NCI-H146 (cell line): ENCODE data around the gene ERO1B.

Source experiments
- DNase-seq: peaks from one replicate; lab custom pipeline; 2025; lab: John Stamatoyannopoulos, UW

Gene ERO1B

DNA sequence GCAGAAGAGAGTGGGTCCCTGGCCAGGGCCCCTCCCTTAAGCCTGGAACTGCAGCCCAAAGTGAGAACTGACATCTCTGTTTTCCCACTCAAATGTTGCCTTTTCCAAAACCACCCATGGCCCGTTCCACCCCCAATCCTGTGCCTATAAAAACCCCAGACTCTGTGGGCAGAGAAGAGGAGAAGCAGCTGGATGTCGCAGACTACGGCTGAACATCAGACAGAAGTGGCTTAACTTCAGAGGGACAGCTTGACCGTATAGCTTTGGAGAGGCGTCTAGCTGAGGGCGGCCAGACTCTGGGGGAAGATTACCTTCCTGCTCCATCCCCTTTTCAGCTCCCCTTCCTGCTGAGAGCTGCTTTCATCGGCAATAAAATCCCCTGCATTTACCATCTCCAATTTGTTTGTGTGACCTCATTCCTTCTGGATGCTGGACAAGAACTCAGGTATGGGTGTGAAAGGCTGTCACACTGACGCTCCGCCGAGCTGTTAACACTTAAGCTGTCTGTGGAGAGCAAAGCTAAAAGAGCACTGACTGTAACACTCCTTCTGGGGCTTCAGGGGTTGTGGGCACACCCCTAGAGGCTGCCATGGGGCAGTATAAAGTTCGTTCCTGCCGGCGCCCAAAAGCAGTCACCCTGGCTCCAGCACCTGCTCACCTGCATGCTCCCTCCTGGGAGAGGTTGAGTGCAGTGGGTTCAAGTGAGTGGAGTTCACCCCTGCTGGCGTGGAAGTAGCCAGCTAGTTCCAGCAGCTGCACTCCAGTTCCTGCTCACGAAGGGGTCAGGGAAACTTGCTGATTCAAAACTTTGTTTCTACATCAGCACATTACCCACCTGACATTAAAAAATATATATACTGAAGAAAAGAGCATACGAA, 19.6 kb upstream of the ERO1B start:
- DNase-seq, result no peak

DNA sequence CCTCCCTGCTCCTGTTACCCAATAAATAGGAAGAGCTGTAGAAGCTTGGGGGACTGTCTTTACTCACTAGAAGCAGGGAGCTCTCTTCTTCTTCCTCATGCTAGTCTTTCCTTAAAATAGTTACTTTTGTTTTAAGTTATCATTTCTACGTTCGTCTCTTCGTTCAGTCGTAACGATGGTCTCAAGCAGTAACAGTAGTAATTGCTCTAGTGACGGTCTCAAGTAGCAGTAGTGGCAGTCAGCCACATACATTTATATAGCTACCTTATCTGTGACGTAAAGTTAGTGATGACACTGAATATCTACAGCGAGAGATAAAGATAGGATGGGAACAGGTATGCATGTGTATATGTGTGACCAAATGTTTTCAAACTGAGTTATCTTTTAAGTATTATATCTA, 15.4 kb upstream of the ERO1B start:
- DNase-seq, result no peak

DNA sequence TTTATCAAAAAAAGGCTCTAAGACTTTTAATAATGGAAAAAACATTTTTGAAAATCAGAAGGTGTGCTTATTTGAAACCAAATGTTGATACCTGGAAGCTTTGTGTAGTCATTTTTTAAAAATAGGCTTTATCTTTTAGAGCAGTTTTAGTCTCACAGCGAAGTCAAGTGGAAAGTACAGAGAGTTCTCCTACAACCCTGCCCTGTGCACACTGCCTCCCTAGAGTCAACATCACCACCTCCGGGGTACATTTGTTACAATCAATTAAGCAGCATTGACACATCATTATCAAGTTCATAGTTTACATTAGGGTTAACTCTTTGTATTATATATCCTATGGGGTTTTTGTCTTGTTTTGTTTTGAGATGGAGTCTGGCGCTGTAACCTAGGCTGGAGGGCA, 10.7 kb upstream of the ERO1B start:
- DNase-seq, result peak; percentile 79

DNA sequence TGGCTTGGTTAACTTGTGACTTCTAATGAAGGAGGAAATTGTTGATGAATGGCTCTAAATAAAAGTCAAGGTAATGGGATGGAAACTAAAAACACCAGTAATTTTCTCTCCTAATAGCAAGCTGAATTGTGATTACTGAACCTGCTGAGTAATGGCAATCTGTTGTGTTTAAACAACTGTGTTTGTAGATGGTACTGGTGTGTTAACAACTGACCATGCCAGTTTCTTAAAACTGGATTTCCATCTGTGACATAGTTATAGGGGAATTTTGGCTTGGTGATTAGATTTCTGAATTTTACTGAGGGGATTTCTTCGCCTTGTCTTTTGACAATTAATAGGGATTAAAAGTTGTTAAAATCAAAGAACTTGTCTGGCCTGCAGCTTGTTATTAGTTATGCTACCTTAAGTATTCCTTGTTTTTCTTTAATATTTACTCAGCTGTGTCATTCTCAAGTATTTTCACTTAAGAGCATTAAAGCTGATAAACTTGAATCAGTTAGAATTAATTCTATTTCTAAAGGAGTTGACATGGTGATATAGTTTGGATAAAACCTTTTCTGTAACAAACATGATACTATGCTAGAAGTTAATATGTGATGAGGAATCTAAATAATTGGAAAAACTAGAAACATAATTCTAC, 7.9 kb upstream of the ERO1B start:
- DNase-seq, result peak; percentile 67

DNA sequence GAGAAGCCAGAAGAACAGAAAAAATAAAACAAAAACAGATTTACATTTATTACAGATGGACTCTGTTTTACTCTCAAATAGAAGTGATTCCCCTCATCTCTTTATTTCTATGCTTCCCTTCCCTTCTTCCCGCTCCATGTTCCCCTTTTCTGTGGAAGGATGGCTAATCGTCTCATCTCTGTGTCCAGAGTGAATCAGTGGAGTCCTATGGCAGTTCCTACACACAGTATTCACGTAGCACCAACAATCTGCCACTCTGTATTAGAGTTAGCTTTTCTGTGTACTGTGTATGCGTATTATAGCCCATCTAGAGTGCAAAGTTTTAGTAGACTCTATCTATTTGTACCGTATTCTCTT, 6.8 kb upstream of the ERO1B start:
- no peak for DNase-seq

DNA sequence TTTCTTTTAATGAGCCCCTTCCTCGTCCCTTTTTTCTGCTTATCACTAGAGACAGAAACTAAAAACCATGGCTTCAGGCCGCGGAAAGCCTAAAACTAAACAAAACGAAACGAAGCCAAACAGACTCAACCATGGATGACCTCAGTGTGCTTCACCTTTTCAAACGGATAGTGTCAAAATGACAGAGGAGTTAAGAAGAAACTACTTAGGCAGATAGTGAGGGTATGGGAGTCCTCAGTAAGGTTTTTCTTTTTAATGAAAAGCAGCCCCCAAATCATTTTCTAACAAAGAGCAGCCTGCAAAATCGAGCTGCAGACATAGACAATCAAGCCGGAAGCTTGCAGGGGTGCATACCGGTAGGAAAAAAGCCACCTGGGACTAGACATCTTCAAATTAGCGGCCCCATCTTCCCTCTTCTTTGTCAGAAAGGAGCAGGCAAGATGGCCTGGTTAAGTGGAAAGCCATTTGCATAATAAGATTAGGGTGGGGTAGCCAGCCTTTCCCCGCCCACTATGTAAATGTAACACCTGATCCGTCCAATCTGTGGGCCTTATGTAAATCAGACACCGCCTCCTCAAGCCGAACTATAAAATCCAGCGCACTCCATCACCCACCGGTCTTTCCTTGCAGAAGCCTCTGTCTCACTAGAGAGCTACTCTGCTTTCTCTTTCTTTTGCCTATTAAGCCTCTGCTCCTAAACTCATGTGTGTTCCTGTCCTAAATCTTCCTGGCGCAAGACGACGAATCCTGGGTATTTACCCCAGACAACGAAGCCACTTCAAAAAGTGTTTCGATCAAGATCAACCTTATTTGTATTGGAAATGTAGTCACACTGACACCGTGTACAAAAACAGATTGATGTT, 6.2 kb upstream of the ERO1B start:
- peak; percentile 87 for DNase-seq

DNA sequence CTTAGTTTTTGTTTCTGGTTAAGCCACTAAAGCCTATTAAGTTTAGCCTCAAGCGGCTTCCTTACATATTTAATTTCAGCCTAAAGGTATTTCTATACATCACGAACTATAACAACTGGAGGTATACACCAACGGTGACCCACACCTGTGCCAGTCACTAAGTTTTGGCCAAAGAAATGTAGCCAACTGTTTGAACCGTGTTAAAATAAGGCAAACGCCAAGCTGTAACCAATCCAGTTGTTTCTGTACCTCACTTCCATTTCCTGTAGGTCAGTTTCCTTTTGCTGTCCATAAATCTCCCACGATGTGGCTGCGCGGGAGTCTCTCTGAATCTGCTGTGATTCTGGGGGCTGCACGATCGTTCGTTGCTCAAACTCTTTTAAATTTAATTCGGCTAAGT, 5.6 kb upstream of the ERO1B start:
- DNase-seq, result no peak

DNA sequence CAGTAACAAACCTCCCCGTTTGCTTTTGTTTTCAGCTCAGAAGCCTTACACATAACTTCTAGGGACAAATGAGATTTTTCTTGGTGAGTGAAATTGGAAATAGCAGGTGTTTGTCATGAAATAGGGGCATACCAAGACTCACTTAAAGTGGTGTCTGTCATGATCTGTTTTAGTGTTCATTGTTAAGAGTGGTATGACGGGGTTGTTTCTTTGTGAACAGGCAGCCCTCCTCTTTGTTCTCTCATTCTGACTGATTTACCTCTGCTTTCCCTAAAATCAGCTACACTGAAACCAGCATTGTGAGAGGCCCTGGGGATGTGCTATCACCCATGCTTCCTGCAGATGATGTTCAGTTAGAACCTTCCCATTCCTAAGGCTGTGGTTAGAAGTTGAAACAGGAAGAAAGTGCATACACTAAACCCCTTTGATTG, 2.5 kb upstream of the ERO1B start:
- DNase-seq, result no peak

DNA sequence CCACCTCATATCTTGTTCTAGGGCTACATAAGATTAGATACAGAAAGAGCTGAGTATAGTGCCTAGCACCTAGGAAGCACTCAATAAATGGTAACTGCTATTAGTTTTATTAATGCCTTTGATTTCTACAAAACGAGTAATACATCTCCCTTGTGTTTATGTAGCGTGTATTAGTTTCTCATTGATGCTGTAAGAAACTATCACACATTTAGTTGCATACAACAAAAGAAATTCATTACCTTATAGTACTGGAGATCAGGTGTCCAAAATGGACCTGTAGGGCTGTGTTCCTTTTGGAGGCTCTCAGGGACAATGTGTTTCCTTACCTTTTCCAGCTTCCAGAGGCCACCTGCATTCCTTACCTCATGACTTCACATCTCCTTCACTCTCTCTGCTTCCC, 961 bp upstream of the ERO1B start:
- no peak for DNase-seq

DNA sequence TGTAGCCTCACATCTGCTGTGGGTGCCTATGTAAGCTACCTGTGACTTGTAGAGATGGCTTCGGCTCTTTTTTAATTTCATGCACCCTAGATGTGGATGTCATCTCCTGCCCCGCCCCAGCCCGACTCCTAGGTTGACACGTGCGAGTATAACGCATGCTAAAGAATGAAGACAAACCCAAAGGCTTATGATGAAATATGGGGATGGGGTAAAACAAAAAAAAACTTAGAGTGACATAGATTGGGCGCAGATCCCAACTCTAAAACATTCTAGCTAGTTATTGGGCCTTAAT, 613 bp upstream of the ERO1B start:
- peak; percentile 75 for DNase-seq

DNA sequence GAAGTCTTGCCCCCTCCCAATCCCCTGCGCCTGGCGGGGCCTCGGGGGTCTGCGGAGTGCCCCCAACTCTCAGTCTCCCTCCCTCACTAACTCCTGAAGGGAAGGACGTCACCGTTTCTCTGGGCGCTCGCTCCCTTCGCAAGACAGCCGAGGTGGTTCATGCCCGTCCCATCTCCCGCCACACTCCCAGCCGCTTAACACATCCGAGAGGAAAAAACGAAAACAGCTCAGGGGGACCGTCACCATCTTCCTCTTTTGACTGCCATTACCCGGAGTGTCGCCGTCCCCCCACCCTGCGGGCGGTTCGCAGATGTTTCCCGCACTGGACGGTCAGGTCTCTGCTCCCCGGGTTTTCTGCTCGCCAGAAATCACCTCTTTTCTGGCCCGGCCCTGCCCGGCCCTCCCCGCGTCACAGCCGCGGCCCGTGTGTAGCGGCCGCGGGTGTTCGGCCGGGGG, 532 bp downstream of the ERO1B start:
- DNase-seq, result peak; percentile 56

DNA sequence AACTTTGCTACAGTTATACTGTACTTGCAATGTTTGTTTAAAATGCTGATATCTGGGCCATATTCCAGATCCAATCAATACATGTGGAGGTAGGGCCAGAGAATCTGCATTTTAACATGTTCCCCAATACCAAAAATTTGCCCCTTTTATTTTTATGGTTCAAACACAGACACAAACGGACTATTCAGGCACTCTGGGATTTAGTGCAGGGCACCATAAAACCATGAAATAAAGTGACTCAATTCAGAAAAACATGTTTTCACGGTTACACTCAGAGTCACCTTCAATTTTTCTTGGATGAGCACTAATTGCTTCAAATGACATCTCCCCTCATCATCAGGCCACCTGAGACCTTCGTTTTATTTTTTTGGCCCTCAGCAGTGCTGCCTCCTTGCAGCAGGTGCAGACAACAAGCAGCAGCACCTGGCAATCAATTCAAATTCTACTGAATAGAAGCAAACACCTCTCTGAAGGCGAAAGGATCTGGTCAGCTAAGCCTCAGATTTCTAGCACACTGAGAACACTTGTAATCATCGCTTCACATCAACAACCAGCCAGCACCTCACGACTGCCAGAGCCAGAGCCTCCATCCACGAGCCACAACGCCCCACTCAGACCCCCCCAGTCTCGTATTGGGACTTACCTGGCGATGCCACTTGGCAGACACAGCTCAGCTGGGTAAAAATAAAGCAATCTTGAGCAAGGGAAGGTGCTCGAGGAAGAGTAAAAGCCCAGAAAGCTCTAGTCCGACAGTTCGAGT, 1.1 kb downstream of the ERO1B start:
- DNase-seq, result peak; percentile 87

DNA sequence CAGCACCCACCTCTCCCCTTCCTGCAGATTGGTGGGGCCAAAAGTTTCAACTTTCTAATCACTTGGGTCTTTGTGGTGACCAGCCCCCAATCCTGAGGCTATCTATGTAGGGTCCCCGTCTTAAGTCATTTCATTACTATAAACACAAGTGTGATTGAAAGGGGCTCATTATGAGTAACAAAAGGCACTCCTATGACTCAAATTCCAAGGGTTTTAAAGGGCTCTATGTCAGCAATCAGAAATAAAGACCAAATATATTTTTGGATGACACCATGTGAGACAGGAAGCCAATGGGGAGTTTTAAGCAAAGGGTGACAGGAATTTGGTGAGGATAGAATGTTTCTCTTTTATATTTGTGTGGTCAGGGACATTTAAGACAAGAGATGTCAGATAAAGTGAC, 6.2 kb downstream of the ERO1B start:
- DNase-seq, result no peak

DNA sequence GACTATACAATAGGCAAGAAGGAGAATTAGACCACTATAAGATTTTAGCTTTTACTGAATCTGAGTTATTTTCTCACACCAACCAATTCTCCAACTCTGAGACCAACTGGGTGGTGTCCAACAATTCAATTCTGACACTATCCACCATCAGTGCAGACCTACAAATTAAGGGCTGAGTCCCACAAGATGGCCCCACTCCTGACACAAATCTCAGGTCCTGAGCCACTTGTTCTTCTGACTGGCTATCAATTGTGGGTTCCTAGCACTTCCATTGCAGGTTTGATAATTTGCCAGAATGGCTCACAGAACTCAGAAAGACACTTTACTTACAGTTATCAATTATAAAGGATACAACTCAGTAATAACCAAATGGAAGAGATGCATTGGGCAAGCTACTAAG, 6.7 kb downstream of the ERO1B start:
- DNase-seq, result no peak

DNA sequence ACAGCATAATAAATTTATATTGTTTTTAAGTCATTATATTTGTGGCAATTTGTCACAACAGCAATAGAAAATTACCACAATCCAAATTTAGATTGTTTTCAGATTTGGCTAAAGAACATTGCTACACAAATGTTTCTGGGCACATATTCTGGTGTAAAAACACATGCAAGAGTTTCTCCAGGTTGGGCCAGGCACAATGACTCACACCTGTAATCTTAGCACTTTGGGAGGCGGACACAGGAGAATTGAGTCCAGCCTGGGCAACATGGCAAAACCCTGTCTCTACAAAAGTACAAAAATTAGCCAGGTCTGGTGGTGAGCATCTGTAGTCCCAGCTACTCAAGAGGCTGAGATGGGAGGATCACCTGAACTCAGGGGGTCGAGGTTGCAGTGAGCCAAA, 8.4 kb downstream of the ERO1B start:
- no peak for DNase-seq

DNA sequence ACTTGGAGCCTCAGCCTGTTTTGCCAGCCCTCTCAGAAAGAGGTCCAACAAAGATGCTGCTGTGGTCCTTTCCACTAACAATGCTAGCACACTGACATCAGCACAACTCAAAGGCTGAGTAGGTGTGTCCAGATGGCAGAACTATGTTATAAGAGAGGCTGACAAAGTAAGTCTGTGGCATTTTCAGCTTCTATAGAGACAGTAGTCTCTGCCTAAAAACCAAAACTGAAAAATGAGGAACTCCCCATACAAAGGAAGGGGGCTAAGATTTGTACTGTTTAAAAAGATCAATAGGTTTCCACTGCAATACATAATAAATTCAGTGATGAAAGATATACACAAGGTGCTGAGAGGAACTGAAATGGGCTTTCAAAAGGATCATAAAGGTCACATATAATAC, 12.3 kb downstream of the ERO1B start:
- DNase-seq, result no peak

DNA sequence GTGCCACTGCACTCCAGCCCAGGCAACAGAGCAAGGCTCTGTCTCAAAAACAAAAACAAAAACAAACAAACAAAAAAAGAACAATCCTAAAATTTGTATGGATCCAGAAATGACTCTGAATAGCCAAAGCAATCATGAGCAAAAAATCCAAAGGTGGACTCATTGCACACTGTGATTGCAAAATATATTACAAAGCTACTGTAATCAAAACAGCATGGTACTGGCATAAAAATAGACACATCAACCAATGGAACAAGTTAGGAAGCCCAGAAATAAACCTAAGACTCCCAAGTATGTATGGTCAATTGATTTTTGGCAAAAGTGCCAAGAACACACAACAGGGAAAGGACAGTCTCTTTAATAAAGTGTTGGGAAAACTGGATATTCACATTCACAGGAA, 19.9 kb downstream of the ERO1B start:
- DNase-seq, result no peak

DNA sequence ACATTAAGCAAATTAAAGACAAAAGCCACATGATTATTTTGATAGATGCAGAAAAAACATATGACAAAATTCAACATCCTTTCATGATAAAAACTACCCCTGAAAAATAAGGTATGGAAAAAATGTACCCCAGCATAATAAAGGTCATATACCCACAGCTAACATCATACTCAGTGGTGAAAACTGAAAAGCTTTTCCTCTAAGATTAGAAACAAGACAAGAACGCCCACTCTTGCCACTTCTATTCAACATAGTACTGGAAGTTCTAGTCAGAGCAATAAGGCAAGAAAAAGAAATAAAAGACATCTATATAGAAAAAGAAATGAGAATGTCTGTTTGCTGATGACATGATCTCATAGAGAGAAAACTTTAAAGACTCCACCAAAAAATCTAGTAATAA, 20.7 kb downstream of the ERO1B start:
- DNase-seq, result no peak

DNA sequence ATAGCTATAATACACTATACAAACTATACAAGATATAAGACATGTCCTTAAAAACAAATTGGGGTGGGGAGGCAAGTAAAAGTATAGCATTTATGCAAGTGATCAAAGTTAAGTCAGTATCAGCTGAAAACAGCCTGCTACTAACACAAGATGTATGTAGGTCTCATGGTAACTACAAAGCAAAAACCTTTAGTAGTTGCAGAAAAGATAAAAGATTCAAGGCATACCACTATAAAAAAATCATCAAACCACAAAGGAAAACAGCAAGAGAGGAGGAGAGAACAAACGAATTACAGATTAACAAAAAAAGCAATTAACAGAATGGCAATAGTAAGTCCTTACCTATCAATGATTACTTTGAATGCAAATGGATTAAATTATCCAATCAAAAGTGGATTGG, 22.7 kb downstream of the ERO1B start:
- DNase-seq, result no peak

DNA sequence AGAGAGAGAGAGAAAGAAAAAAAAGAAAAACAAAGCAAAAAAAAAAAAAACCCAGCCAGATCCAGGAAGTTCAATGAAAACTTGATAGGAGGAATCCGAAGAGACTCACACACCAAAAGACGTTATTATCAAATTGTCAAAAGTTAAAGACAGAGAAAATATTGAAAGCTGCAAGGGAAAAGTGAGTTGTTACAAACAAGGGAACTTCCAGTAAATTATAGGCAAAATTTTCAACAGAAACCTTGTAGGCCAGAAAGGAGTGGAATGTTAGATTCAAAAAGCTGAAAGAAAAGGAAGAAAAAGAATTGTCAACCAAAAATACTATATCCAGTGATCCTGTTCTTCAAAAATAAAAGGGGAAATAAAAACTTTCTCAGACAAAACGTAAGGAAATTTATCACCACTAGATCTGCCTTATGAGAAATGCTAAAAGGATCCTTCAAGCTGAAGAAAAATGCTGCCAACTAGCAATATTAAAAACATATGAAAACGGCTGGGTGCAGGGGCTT, 23.6 kb downstream of the ERO1B start:
- no peak for DNase-seq

DNA sequence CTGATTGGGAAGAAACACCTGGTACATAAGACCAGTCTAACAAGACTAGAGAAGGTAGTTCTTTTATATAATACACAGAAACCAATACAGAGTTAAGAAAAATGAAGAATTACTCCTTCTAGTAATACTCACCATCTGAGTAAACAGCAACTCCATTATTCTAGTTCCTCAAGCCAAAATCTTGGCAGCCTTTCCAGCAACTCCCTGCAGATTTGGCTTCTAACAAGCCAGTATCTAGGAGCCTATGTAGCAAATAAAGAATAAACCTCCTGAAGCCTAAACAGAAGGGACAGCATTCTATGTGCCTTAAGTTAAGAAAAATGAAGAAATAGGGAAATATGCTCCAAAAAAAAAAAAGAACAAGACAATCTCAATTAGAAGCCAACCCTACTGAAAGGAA, 24.5 kb downstream of the ERO1B start:
- DNase-seq, result no peak
